ENCODE results near the gene CTTNBP2. TPM values are rescaled to one million over a fixed set of nuclear protein-coding genes. Genes with fewer than 3 reads are reported as not detected.
A peak's percentile ranks its signal among the peaks of the same experiment; 100 is the strongest.

Gene CTTNBP2
- total RNA-seq, 1 experiment from 2014 or later: 17.6 TPM

DNA sequence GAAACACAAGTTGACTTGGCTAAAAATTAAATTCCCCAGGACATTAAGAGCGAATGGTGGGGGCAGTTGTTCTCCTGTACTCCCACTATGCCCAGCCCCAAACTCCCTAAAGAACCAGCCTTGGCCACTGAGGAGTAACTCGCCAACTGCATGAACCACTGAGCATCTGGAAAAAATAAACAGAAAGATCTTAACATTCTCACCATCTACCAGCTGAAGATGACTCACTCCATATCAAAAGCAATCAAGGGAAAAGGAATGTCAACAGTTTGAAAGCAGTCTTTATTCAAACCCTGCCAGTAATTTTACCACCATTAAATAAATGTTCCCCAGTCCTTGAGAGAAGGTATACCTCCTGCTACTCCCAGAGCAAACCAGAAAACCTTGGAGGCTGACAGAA is 45.4 kb downstream of the CTTNBP2 start:
- no peak overlapping the region for H3K14ac ChIP-seq (ENCODE audit: insufficient read depth, low read length)
- no peak overlapping the region for H3K9ac ChIP-seq (ENCODE audit: extremely low read depth, insufficient read length, low read length)
- H3K4me3 Mint-ChIP-seq: no peak overlapping the region
- H3T11ph ChIP-seq (ENCODE audit: low read length): no peak overlapping the region
- H3K23me2 ChIP-seq (ENCODE audit: insufficient read length, low read depth, low read length, poor library complexity, severe bottlenecking): no peaks in the 10 kb centered on the region
- no peak overlapping the region for H2BK5ac ChIP-seq (ENCODE audit: insufficient read length, low read length)
- H2AFZ ChIP-seq (ENCODE audit: low read length): no peak overlapping the region
- no peak overlapping the region for H3K27ac ChIP-seq (ENCODE audit: insufficient read length, low read depth, low read length)
- H2BK12ac ChIP-seq (ENCODE audit: insufficient read length, low read depth, low read length): no peak overlapping the region
- no peak overlapping the region for H2BK120ac ChIP-seq (ENCODE audit: low read depth, low read length, poor library complexity, severe bottlenecking)
- H3K18ac ChIP-seq (ENCODE audit: insufficient read length, low read depth, low read length): no peak overlapping the region
- H3K79me1 ChIP-seq (ENCODE audit: insufficient read depth, low read depth, low read length, poor library complexity, severe bottlenecking): no peaks in the 10 kb centered on the region
- no peak overlapping the region for H3K56ac ChIP-seq (ENCODE audit: insufficient read length, low read depth, low read length)
- no peak overlapping the region for H3K4me2 ChIP-seq (ENCODE audit: insufficient read depth, insufficient read length, low read length)
- peaks cover 2% of the 10 kb centered on the region; the same call in 1 of the 2 replicates for H3K79me2 ChIP-seq (ENCODE audit: insufficient read depth, low read length)
- no peak overlapping the region for H2BK20ac ChIP-seq (ENCODE audit: low read depth, low read length, poor library complexity, severe bottlenecking)
- WGBS (ENCODE audit: extremely low coverage, insufficient read length, low lambda C conversion rate): no CpG with 5 or more reads among the region's 2 CpGs
- TF ChIP-seq, protein P1, sequence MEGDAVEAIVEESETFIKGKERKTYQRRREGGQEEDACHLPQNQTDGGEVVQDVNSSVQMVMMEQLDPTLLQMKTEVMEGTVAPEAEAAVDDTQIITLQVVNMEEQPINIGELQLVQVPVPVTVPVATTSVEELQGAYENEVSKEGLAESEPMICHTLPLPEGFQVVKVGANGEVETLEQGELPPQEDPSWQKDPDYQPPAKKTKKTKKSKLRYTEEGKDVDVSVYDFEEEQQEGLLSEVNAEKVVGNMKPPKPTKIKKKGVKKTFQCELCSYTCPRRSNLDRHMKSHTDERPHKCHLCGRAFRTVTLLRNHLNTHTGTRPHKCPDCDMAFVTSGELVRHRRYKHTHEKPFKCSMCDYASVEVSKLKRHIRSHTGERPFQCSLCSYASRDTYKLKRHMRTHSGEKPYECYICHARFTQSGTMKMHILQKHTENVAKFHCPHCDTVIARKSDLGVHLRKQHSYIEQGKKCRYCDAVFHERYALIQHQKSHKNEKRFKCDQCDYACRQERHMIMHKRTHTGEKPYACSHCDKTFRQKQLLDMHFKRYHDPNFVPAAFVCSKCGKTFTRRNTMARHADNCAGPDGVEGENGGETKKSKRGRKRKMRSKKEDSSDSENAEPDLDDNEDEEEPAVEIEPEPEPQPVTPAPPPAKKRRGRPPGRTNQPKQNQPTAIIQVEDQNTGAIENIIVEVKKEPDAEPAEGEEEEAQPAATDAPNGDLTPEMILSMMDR (conservative IDR thresholded peaks at IDR 0.05): no peak
- H3K27me3 ChIP-seq (ENCODE audit: insufficient read depth, low read length): peaks cover 2% of the 10 kb centered on the region; the same call in 1 of the 2 replicates
- H2AK5ac ChIP-seq (ENCODE audit: insufficient read length, low read length): no peak overlapping the region
- no peak overlapping the region for H3K4ac ChIP-seq (ENCODE audit: low read depth, low read length)
- peaks cover 7 to 16% of the 10 kb centered on the region in 2 experiments for H3K4me1 Mint-ChIP-seq
- H3K9me3 Mint-ChIP-seq: no peaks in the 10 kb centered on the region
- peak overlapping the region in 2 of 3 experiments; percentile 3 to 52; a peak in 2 of 7 replicates for H3K27ac Mint-ChIP-seq
- no peak overlapping the region for H4K5ac ChIP-seq (ENCODE audit: insufficient read length, low read depth, low read length)
- H3K4me1 ChIP-seq (ENCODE audit: insufficient read depth, low read length): no peaks in the 10 kb centered on the region; the same call in 1 of the 2 replicates
- no peak overlapping the region for H2BK15ac ChIP-seq (ENCODE audit: low read depth, low read length)
- no peaks in the 10 kb centered on the region for H4K20me1 ChIP-seq (ENCODE audit: control insufficient read depth, insufficient read depth, insufficient read length)
- H4K8ac ChIP-seq (replicated peaks; ENCODE audit: insufficient read length, low read depth, low read length): no peak overlapping the region
- H3K9me3 ChIP-seq (ENCODE audit: control insufficient read depth, low read depth, low read length): no peaks in the 10 kb centered on the region
- H3K23ac ChIP-seq (ENCODE audit: insufficient read length, low read depth, low read length): no peak overlapping the region
- no peak overlapping the region for H4K91ac ChIP-seq (ENCODE audit: insufficient read length, low read depth, low read length)
- no peak for DNase-seq
- peaks cover 10 to 17% (median 14%) of the 10 kb centered on the region in 3 experiments; a peak in 6 of 7 replicates for H3K36me3 Mint-ChIP-seq (ENCODE audit: insufficient read depth in 1 of 3, low read depth in 3 of 3)
- no peaks in the 10 kb centered on the region for H3K27me3 Mint-ChIP-seq (ENCODE audit: low read depth)
